Gastroesophageal sphincter (tissue), 3 donors: ENCODE data around the gene ADPRHL1.
"Not testable (repeated sequence)": the region's sequence is repeated elsewhere in the genome, so short reads cannot be mapped to it uniquely, and the experiment has no call there.

Experiments used
- POLR2AphosphoS5 ChIP-seq: sonication (generic); formaldehyde crosslinking; IDR thresholded peaks from one replicate; pipeline ENCODE4 v1.6.1; 2017; ENCODE audit warnings: antibody characterized with exemption
- TF ChIP-seq, protein P1 (sequence below), 4 experiments: fragments of 200-600 bp in 2 of 4; fragments of 450-650 bp in 2 of 4; sonication (generic) in 1 of 4; IDR thresholded peaks; one replicate each; pipeline ENCODE4 v1.5.1; 2017 to 2019; ENCODE audit warnings: antibody characterized with exemption in 4 of 4, mild to moderate bottlenecking in 2 of 4, moderate library complexity in 2 of 4

DNA sequence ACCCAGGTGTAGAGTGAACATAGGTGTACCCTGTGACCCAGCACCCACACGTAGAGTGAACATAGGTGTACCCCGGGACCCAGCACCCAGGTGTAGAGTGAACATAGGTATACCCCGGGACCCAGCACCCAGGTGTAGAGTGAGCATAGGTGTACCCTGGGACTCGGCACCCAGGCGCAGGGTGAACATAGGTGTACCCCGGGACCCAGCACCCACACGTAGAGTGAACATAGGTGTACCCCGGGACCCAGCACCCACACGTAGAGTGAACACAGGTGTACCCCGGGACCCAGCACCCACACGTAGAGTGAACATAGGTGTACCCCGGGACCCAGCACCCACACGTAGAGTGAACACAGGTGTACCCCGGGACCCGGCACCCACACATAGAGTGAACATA lies 16.4 kb downstream of the ADPRHL1 start:
- TF ChIP-seq, protein P1, sequence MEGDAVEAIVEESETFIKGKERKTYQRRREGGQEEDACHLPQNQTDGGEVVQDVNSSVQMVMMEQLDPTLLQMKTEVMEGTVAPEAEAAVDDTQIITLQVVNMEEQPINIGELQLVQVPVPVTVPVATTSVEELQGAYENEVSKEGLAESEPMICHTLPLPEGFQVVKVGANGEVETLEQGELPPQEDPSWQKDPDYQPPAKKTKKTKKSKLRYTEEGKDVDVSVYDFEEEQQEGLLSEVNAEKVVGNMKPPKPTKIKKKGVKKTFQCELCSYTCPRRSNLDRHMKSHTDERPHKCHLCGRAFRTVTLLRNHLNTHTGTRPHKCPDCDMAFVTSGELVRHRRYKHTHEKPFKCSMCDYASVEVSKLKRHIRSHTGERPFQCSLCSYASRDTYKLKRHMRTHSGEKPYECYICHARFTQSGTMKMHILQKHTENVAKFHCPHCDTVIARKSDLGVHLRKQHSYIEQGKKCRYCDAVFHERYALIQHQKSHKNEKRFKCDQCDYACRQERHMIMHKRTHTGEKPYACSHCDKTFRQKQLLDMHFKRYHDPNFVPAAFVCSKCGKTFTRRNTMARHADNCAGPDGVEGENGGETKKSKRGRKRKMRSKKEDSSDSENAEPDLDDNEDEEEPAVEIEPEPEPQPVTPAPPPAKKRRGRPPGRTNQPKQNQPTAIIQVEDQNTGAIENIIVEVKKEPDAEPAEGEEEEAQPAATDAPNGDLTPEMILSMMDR (IDR thresholded peaks at IDR 0.05), result not testable (repeated sequence)
- not testable (repeated sequence) for TF ChIP-seq POLR2AphosphoS5
